GM18520 (cell line): ENCODE results near the gene ASTN2.
"Not testable (repeated sequence)": the region's sequence is repeated elsewhere in the genome, so short reads cannot be mapped to it uniquely, and the experiment has no call there.

Source experiments
- ATAC-seq: cut with Tn5 transposase; IDR thresholded peaks from one replicate; pipeline ENCODE4 v1.9.1; 2021; ENCODE audit not compliant: unreplicated experiment

The ASTN2 gene

GRCh38 chr9:116716438-116716837, 698.4 kb downstream of the ASTN2 start:
- no peak for ATAC-seq

- no peak for ATAC-seq
Measured at GRCh38 chr9:116715751-116716150, 699.1 kb downstream of the ASTN2 start.

GRCh38 chr9:116713271-116713670, 701.6 kb downstream of the ASTN2 start:
- ATAC-seq: no peak

GRCh38 chr9:116712781-116713180, 702.1 kb downstream of the ASTN2 start:
- ATAC-seq: no peak

- ATAC-seq: no peak
Measured at GRCh38 chr9:116706310-116707290, 708.3 kb downstream of the ASTN2 start.

GRCh38 chr9:116705531-116705930, 709.3 kb downstream of the ASTN2 start:
- ATAC-seq: no peak

GRCh38 chr9:116704470-116704869, 710.4 kb downstream of the ASTN2 start:
- no peak for ATAC-seq

GRCh38 chr9:116703634-116704033, 711.2 kb downstream of the ASTN2 start:
- no peak for ATAC-seq

GRCh38 chr9:116701940-116702642, 712.8 kb downstream of the ASTN2 start:
- ATAC-seq: no peak

GRCh38 chr9:116700882-116701865, 713.7 kb downstream of the ASTN2 start:
- no peak for ATAC-seq

GRCh38 chr9:116700279-116700678, 714.6 kb downstream of the ASTN2 start:
- ATAC-seq: no peak

- ATAC-seq: no peak
Measured at GRCh38 chr9:116697887-116698286, 717.0 kb downstream of the ASTN2 start.

GRCh38 chr9:116697362-116697761, 717.5 kb downstream of the ASTN2 start:
- no peak for ATAC-seq

GRCh38 chr9:116695438-116695837, 719.4 kb downstream of the ASTN2 start:
- ATAC-seq: no peak

GRCh38 chr9:116694785-116695291, 720.0 kb downstream of the ASTN2 start:
- ATAC-seq: no peak

GRCh38 chr9:116693233-116693731, 721.6 kb downstream of the ASTN2 start:
- no peak for ATAC-seq

- no peak for ATAC-seq
Measured at GRCh38 chr9:116692616-116693015, 722.2 kb downstream of the ASTN2 start.

GRCh38 chr9:116691607-116692006, 723.2 kb downstream of the ASTN2 start:
- no peak for ATAC-seq

- ATAC-seq: not testable (repeated sequence)
Measured at GRCh38 chr9:116690805-116691204, 724.1 kb downstream of the ASTN2 start.

GRCh38 chr9:116689486-116690032, 725.3 kb downstream of the ASTN2 start:
- no peak for ATAC-seq
